ENCODE results near the gene PRKAR1B. TPM values are rescaled to one million over a fixed set of nuclear protein-coding genes. Genes with fewer than 3 reads are reported as not detected.

Gene PRKAR1B
- total and polyA plus RNA-seq, 7 experiments from 2014 or later, result 16.1 to 51.4 (median 28.7) TPM

- no peaks in the 10 kb centered on the region for H3K36me3 Mint-ChIP-seq
- no peaks in the 10 kb centered on the region for H3K9me3 ChIP-seq (ENCODE audit: control insufficient read depth in 2 of 3, low read length in 3 of 3)
- no peaks in the 10 kb centered on the region for H3K9me3 Mint-ChIP-seq
- H3K27me3 Mint-ChIP-seq, result peaks cover 11 to 47% (median 20%) of the 10 kb centered on the region in 5 donors
- H3K4me1 Mint-ChIP-seq, result peaks cover 0 to 17% (median 12%) of the 10 kb centered on the region in 7 donors
- ChIA-PET POLR2A (no interaction called here), CTCF (no interaction called here)
- peaks cover 0 to 16% of the 10 kb centered on the region in 2 donors for H3K27me3 ChIP-seq (ENCODE audit: control insufficient read depth in 2 of 2, insufficient read depth in 2 of 2, low read length in 2 of 2)
- peak overlapping the region in 1 of 9 donors; percentile 29 for H3K27ac Mint-ChIP-seq
- no peak overlapping the region for H3K4me3 ChIP-seq (ENCODE audit: low read length)
- H3K4me3 Mint-ChIP-seq, result peak overlapping the region; percentile 21 to 78 (median 60)
- H3K36me3 ChIP-seq (ENCODE audit: control insufficient read depth in 2 of 3, insufficient read depth in 3 of 3, low read length in 3 of 3), result no peaks in the 10 kb centered on the region
- H3K27ac ChIP-seq (ENCODE audit: low read depth, low read length), result no peak overlapping the region
- H3K4me1 ChIP-seq (ENCODE audit: control insufficient read depth in 2 of 2, insufficient read depth in 2 of 2, low read length in 2 of 2), result peaks cover 0 to 30% of the 10 kb centered on the region in 2 donors
- DNase-seq, result no peak
- intact Hi-C loops (cut with micrococcal nuclease), result loop anchor here (5.0 to 10.0 kb wide), 4 partner anchors 61 to 716 kb away; no protein-coding TSS in a partner anchor
- ATAC-seq, result no peak
Measured at GRCh38 chr7:521221-522070, 205.6 kb downstream of the PRKAR1B start.

- no peaks in the 10 kb centered on the region for H3K36me3 ChIP-seq (ENCODE audit: control insufficient read depth in 2 of 3, insufficient read depth in 3 of 3, low read length in 3 of 3)
- intact Hi-C loops (cut with micrococcal nuclease), result loop anchor here (5.0 to 10.0 kb wide), 4 partner anchors 62 to 717 kb away; no protein-coding TSS in a partner anchor
- no peaks in the 10 kb centered on the region for H3K9me3 ChIP-seq (ENCODE audit: control insufficient read depth in 2 of 3, low read length in 3 of 3)
- Mint-ChIP-seq H3K4me3 (peak overlapping the region in 7 of 10 donors; percentile 12 to 74 (median 59)), H3K4me1 (peaks cover 0 to 21% (median 15%) of the 10 kb centered on the region in 7 donors), H3K27me3 (peaks cover 15 to 53% (median 26%) of the 10 kb centered on the region in 5 donors), H3K9me3 (no peaks in the 10 kb centered on the region), H3K27ac (no peak overlapping the region), H3K36me3 (no peaks in the 10 kb centered on the region)
- ATAC-seq, result no peak
- peaks cover 0 to 30% of the 10 kb centered on the region in 2 donors for H3K4me1 ChIP-seq (ENCODE audit: control insufficient read depth in 2 of 2, insufficient read depth in 2 of 2, low read length in 2 of 2)
- no peak overlapping the region for H3K27ac ChIP-seq (ENCODE audit: low read depth, low read length)
- peaks cover 0 to 16% of the 10 kb centered on the region in 2 donors for H3K27me3 ChIP-seq (ENCODE audit: control insufficient read depth in 2 of 2, insufficient read depth in 2 of 2, low read length in 2 of 2)
- POLR2A ChIA-PET, result no interaction called here
- no peak overlapping the region for H3K4me3 ChIP-seq (ENCODE audit: low read length)
- DNase-seq, result no peak
- CTCF ChIA-PET, result no interaction called here
Measured at GRCh38 chr7:520503-521161, 206.4 kb downstream of the PRKAR1B start.

DNA sequence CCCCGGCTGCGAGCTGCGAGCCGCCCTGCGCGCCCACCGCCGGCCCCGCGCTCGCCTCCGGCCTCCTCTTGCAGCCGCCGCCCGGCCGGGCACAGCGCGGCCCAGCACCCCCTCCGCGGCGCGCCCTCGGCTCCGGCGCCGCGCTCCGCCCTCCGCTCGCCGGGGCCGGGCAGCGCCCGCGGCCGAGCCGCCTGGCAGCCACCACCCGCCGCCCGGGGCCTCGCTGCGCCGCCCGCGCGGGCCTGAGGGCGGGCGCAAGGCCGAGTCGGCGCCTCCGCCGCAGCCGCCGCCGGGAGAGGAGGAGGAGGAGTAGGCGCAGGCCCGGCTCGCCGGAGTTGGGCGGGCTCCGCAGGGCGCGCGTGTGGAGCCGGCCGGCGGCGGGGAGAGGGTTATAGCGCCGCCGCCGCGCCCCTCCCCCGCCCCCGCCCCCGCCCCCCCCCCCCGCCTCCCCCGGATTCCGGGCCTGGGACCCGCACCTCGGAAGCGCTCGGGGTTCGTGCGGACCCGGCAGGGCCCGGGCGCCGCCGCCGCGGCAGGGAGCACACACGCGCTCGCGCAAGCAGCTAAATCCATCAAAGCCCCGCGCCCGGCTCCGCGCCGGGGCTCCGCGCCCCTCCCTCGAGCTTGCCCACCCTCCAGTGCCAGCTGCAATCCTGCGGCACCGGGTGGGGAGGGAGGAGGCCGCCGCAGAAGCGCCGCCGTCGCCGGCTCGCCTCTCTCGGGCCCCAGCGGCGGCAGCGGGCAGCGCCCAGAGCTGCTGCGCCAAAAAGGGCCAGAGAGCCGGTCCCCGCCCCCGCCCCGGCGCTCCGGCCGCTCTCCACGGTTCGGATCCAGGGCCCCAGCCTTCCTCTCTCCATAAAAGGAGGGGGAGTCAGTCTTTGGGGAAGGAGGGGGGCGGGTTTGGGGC lies 207.3 kb downstream of the PRKAR1B start, which contains the start of gene PDGFA:
Gene PDGFA, minus strand, starts transcription at position 363 of the 907 bp plus-strand sequence. CDS start 845 bp downstream, outside the sequence.
- H3K4me3 ChIP-seq (ENCODE audit: low read length), result peak within 1 kb of the TSS; percentile 52
- peak within 1 kb of the TSS in 2 of 9 donors; percentile 39 to 43 for H3K27ac Mint-ChIP-seq
- H3K4me1 ChIP-seq (ENCODE audit: control insufficient read depth in 2 of 2, insufficient read depth in 2 of 2, low read length in 2 of 2), result peaks cover 0 to 30% of the 10 kb centered on the region in 2 donors
- no peaks in the 10 kb centered on the region for H3K36me3 ChIP-seq (ENCODE audit: control insufficient read depth in 2 of 3, insufficient read depth in 3 of 3, low read length in 3 of 3)
- no peak within 1 kb of the TSS for H3K27ac ChIP-seq (ENCODE audit: low read depth, low read length)
- H3K9me3 Mint-ChIP-seq, result no peaks in the 10 kb centered on the region
- peaks cover 0 to 21% (median 15%) of the 10 kb centered on the region in 7 donors for H3K4me1 Mint-ChIP-seq
- peaks cover 23 to 55% (median 26%) of the 10 kb centered on the region in 5 donors for H3K27me3 Mint-ChIP-seq
- H3K4me3 Mint-ChIP-seq, result peak within 1 kb of the TSS in 9 of 10 donors; percentile 76 to 89 (median 83)
- POLR2A ChIA-PET, result no interaction called here
- H3K36me3 Mint-ChIP-seq, result no peaks in the 10 kb centered on the region
- peaks cover 0 to 20% of the 10 kb centered on the region in 2 donors for H3K27me3 ChIP-seq (ENCODE audit: control insufficient read depth in 2 of 2, insufficient read depth in 2 of 2, low read length in 2 of 2)
- DNase-seq, result peak in 2 of 9 donors; percentile 18 to 42
- no peaks in the 10 kb centered on the region for H3K9me3 ChIP-seq (ENCODE audit: control insufficient read depth in 2 of 3, low read length in 3 of 3)
- no peak for ATAC-seq
- CTCF ChIA-PET, result no interaction called here
- intact Hi-C loops (cut with micrococcal nuclease), result loop anchor here (2.0 to 10.0 kb wide), 8 partner anchors 63 to 718 kb away; partner anchors contain the start of genes DNAAF5 (in 1 of the 2) and PRKAR1B (in 1 of the 2)

DNA sequence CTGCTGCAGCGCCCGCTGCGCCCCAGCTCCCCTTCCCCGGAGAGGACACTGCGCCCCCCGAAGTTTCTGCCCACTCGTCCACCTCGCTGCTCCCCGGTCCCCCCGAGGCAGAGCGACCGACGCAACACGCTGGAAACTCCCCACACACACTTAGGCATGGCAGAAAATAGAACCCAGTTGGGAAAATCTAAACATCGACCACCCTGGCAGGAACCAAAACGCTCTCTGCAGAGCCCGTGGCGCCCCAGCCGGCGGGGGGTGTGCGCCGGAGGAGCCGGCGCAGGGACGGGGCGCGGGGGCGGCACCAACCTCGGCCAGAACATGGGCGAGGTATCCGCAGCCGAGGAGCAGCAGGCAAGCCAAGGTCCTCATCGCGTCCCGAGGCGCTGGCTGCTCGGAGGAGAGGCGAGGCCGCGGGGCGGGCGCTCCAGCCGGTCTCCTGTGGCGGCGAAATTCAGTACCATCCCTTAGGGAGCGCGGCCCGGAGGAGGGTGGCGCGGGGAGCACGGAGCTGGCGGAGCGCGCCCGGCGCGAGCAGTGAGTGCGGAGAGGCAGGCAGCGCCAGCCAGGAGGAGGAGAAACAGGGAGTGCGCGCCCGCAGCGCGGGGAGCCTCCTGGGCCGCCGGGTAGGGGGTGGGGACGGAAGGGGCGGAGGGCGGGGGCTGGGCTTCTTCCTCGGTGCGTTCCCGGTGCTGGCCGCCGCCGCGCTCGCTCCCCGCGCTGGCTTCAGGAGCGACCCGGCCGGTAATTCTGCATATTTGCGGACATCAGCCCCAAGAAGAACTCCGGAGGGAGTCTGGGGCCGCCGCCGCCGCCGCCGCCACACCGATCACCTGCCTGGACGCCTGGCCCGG lies 208.2 kb downstream of the PRKAR1B start:
- peaks cover 0 to 30% of the 10 kb centered on the region in 2 donors for H3K4me1 ChIP-seq (ENCODE audit: control insufficient read depth in 2 of 2, insufficient read depth in 2 of 2, low read length in 2 of 2)
- intact Hi-C loops (cut with micrococcal nuclease), result loop anchor here (2.0 to 10.0 kb wide), 4 partner anchors 83 to 208 kb away; partner anchors contain the start of genes DNAAF5 (in 1 of the 2) and PRKAR1B (in 1 of the 2)
- no peaks in the 10 kb centered on the region for H3K9me3 Mint-ChIP-seq
- peaks cover 0 to 21% (median 15%) of the 10 kb centered on the region in 7 donors for H3K4me1 Mint-ChIP-seq
- no peaks in the 10 kb centered on the region for H3K36me3 ChIP-seq (ENCODE audit: control insufficient read depth in 2 of 3, insufficient read depth in 3 of 3, low read length in 3 of 3)
- ATAC-seq, result peak; percentile 18
- H3K27ac Mint-ChIP-seq, result peak overlapping the region in 2 of 9 donors; percentile 39 to 43
- peaks cover 0 to 20% of the 10 kb centered on the region in 2 donors for H3K27me3 ChIP-seq (ENCODE audit: control insufficient read depth in 2 of 2, insufficient read depth in 2 of 2, low read length in 2 of 2)
- POLR2A ChIA-PET, result no interaction called here
- DNase-seq, result peak in 4 of 9 donors; percentile 17 to 66 (median 24)
- no peaks in the 10 kb centered on the region for H3K36me3 Mint-ChIP-seq
- CTCF ChIA-PET, result no interaction called here
- peak overlapping the region; percentile 52 for H3K4me3 ChIP-seq (ENCODE audit: low read length)
- no peaks in the 10 kb centered on the region for H3K9me3 ChIP-seq (ENCODE audit: control insufficient read depth in 2 of 3, low read length in 3 of 3)
- H3K27me3 Mint-ChIP-seq, result peaks cover 22 to 47% (median 24%) of the 10 kb centered on the region in 5 donors
- H3K4me3 Mint-ChIP-seq, result peak overlapping the region; percentile 59 to 89 (median 80)
- no peak overlapping the region for H3K27ac ChIP-seq (ENCODE audit: low read depth, low read length)

DNA sequence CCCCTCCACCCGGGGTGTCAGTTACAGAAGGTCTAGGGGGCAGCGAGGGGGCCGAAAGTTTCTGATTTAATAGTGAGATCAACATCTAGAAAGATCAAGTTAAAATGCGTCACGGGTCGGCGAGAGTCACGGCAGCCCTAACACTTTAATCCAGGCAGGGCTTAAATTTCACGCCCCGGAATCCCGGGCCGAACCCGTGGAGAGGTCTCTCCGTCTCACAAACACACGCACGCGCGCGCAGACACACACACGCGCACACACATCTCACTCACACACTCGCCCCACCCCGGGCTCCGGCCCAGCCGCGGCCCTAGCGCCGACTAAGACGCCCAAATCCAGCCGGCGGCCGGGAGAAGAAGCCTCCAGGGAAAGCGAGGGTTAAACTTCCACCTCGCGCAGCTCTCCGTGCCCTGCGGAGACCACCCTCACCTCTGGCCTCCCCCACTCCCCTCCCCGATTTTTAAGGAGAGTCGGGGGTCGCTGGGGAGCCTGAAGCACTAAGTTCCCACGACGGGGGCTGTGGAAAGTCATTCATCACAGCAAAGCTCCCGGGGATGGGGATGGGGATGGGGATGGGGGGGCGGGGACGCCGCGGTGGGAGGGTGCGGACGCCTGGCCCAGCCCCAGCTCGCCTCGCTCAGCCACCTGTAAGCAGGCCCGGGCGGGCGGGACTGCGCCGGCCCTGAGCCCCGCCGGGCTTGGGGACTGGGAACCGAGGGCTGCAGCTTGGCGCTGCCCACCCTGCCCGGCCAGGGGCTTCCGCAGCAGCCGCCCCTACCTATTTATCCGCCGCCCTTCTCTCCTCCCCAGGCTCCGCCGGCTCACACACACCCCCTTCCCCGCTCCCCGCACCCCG lies 209.1 kb downstream of the PRKAR1B start:
- H3K27ac ChIP-seq (ENCODE audit: low read depth, low read length), result no peak overlapping the region
- Mint-ChIP-seq H3K4me1 (peaks cover 0 to 21% (median 15%) of the 10 kb centered on the region in 7 donors), H3K27ac (peak overlapping the region in 4 of 9 donors; percentile 2 to 38 (median 22)), H3K36me3 (no peaks in the 10 kb centered on the region), H3K27me3 (peaks cover 22 to 42% (median 25%) of the 10 kb centered on the region in 5 donors), H3K9me3 (no peaks in the 10 kb centered on the region), H3K4me3 (peak overlapping the region; percentile 76 to 89 (median 84))
- peaks cover 0 to 30% of the 10 kb centered on the region in 2 donors for H3K4me1 ChIP-seq (ENCODE audit: control insufficient read depth in 2 of 2, insufficient read depth in 2 of 2, low read length in 2 of 2)
- no peaks in the 10 kb centered on the region for H3K36me3 ChIP-seq (ENCODE audit: control insufficient read depth in 2 of 3, insufficient read depth in 3 of 3, low read length in 3 of 3)
- ATAC-seq (no peak), DNase-seq (peak in 1 of 9 donors; percentile 29)
- ChIA-PET POLR2A (no interaction called here), CTCF (no interaction called here)
- H3K4me3 ChIP-seq (ENCODE audit: low read length), result no peak overlapping the region
- no peaks in the 10 kb centered on the region for H3K9me3 ChIP-seq (ENCODE audit: control insufficient read depth in 2 of 3, low read length in 3 of 3)
- H3K27me3 ChIP-seq (ENCODE audit: control insufficient read depth in 2 of 2, insufficient read depth in 2 of 2, low read length in 2 of 2), result peaks cover 0 to 20% of the 10 kb centered on the region in 2 donors
- intact Hi-C loops (cut with micrococcal nuclease), result loop anchor here (2.0 to 10.0 kb wide), 4 partner anchors 84 to 209 kb away; partner anchors contain the start of genes DNAAF5 (in 1 of the 2) and PRKAR1B (in 1 of the 2)

Measured in naive thymus-derived CD4-positive, alpha-beta T cell (primary cell).